22Rv1 (cell line): Measurements from ENCODE around the gene ATP5MK.

Experiments used
- ZFX ChIP-seq: fragments of 450-650 bp; IDR thresholded peaks from 2 replicates; pipeline ENCODE4 v1.6.1; 2017; ENCODE audit warnings: antibody characterized with exemption, borderline replicate concordance
- TF ChIP-seq, protein P1 (sequence below): fragments of 450-650 bp; IDR thresholded peaks from 2 replicates; pipeline ENCODE4 v1.5.1; 2017; ENCODE audit warnings: mild to moderate bottlenecking

DNA sequence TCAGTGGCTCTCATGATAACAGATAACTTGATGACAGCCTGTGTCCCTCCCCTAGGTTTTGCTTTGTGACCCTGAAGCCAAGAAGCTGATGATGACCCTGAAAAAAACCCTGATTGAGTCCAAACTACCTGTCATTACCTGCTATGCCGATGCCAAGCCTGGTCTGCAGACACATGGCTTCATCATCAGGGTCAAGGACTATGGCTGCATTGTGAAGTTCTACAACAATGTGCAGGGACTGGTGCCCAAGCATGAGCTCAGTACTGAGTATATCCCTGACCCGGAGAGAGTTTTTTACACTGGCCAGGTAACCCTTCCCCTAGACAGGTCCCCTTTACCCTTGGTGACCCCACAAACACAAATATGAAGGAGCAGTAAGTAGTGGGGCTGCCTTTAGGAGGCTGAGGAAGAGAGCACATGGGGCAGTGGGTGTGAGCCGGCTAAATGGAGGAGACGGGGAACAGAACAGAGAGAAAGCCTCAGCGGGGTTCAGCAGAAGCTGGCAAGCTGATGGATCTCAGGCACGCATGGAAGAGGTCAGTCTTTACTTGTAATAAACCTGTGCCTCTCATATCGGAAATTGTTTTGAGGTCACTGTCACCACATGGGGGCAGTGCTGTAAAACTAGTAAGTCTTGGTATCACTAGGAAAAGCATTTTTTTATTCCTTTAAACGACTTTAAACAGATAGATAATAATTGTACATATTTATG, 20.3 kb upstream of the ATP5MK start:
- TF ChIP-seq, protein P1, sequence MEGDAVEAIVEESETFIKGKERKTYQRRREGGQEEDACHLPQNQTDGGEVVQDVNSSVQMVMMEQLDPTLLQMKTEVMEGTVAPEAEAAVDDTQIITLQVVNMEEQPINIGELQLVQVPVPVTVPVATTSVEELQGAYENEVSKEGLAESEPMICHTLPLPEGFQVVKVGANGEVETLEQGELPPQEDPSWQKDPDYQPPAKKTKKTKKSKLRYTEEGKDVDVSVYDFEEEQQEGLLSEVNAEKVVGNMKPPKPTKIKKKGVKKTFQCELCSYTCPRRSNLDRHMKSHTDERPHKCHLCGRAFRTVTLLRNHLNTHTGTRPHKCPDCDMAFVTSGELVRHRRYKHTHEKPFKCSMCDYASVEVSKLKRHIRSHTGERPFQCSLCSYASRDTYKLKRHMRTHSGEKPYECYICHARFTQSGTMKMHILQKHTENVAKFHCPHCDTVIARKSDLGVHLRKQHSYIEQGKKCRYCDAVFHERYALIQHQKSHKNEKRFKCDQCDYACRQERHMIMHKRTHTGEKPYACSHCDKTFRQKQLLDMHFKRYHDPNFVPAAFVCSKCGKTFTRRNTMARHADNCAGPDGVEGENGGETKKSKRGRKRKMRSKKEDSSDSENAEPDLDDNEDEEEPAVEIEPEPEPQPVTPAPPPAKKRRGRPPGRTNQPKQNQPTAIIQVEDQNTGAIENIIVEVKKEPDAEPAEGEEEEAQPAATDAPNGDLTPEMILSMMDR = peak; percentile 75
- TF ChIP-seq ZFX = no peak
